Measurements from ENCODE around the gene CCDC51.

The CCDC51 gene

DNA sequence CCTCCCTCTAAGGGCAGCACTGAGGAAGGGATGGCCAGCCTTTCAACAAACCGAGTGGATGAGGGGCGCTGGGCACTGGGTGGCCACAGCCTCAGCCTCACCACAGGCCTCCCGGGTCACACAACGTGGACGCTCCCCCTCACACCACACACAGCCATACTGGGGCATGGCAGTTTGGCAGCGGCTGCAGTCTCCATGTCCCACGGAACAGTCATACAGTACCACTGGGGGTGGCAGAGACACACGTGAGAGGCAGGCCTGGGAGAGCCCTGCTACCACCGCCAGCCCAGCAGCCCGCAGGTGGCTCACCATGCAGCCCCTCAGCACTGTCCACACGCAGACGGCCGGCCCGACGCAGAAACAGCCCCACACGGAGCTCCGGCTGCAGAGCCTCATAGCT lies 21.8 kb downstream of the CCDC51 start:
- DNase-seq, result no peak

DNA sequence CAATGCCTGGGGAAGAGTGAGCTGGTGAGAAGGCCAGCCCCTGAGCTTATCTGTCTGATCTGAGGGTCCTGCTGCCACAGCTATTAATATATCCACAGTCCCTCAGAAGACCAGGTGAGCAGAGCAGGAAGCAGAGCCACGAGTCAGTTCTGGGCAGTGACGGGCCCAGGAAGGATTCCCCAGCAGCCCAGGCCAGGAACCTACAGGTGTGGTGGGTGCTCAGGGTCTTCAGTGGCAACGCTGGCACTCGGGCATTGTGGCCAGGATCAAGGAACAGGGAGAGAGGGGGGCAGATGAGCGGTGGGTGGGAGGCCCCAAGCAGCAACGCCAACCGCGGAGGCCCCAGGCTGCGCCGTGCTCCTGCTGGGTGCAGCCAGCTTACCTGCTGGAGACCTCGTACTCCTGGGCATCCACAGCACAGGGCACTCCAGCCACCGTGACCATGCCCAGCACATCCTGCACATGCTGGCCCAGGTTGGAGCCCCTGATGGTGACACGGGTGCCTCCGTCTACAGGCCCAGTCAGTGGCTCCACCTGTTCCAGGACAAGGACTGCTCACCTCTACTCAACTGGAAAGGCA lies 22.3 kb downstream of the CCDC51 start:
- no peak for DNase-seq

DNA sequence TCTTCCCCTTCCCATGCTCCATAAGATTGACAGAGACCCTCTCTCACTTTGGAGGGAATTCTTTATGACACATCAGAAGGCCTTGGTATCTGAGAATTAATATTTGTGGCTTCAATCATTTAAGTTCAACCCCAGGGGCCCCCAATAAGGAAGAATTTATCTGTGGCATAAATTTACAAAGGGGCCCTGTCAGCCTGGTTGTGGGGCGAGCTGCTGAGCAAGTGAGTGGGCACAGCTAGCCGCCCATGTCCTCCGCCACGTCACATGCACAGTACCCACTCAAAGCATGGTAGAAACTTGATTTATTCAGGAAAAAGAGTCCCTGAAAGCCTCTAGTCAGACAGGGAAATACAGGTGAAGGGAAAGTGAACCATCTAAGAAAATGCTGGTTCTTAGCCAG lies 23.4 kb downstream of the CCDC51 start:
- DNase-seq, result no peak

DNA sequence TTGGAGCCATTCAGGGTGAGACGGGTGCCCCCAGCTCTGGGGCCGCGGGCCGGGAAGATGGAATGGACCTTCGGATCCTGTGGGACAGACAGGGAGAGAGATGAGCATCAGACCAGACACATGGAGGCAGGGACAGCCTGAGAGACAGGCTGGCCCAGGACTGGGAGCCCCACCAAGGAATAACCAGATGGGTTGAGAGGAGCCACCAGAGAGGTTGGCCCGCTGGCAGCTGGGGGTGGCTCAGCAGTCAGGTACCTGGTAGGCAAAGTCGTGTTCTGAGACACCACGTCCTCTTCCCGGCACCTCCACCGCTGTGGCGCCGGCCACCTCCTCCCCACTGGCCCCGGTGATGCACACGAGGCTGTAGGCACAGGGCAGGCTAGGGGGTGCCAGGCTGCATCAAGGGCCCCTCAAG lies 23.8 kb downstream of the CCDC51 start:
- no peak for DNase-seq

DNA sequence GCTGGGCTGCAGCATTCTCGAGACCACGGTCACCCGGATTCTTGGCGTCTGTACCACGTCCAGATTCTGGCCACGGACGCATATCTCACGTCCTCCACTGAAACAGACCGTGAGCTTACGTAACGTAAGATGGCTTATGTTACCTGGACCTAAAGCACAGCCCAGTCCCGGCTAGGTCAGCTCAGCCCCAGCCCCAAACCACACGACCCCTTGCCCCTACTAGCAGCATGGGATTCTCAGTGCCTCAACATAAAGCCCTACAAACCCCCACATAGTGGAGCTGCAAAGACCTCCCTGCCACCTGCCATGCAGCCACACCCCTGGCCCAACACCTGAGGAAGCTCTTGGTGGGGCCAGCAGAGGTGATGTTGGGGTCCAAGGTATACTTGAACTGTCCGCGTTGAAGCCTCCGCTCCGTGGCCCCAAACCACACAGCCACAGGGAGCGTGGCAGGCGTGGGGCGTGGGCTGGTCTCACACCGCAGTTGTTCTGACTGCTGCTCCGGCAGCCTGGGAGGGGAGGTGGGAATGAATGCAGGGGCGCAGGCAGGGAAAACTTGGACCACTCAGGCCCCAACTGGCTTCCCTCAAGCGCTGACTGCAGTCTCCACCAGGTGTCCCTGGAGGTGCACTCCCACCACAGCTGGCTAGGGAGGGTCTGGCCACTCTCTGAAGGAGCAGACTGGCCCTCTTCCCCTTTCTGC lies 24.5 kb downstream of the CCDC51 start:
- no peak for DNase-seq

DNA sequence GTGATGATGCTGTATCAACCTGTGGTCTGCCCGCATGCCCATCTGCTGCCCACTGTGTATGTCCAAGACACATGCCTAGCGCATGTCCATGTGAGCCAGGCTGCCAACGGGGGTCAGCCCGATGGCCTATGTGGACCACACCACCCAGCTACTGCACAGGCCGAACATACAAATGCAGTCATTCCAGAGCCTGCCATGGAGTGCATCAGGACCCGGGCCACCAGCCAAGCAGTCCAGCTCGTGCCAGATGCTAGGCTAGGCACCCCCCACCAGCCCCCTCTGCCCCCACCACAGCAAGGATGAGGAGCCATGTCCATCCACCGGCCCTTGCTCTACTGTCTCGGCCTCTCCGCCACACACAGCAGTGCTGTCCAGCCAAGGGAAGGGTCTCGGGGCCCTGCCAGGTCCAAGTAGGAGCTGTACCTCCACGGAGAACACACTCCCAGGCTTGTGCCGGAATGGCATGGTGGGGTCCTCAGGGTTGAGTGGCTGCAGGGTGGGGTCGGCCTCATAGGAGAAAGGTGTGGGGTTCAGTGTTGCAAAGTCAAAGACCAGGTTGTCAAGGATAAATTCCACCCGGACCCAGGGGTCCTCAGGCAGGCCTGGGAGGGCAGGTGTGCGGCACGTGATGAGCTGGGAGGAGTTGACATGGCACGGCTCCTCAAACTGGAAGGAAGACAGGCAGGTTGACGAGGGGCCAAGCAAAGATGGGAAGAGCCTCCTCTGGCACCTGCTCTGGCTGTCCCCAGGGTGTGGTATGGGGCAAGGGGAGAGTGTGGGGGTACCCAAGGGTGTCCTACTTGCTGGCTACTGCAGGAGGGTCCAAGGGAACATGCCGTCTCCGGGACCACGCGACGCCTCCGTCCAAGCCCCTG lies 25.3 kb downstream of the CCDC51 start:
- DNase-seq, result no peak

DNA sequence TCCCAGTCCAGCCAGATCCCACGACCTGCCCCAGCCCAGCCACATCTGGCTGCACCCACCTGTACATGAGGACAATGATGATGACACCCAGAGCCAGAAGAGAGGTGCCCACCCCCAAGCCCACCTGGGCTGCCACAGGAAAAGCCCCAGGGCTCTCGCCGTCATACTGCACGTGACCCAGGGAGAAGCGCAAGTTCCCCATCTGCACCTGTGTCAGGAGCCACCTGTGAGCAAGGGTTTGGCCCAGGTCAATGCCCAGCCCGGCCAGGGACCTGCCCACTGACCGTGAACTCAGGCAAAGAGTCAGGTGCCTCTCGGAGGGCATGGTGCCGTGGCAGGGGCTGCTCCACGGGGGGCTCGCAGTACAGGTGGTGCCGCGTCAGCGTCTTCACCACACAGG lies 26.3 kb downstream of the CCDC51 start:
- no peak for DNase-seq

DNA sequence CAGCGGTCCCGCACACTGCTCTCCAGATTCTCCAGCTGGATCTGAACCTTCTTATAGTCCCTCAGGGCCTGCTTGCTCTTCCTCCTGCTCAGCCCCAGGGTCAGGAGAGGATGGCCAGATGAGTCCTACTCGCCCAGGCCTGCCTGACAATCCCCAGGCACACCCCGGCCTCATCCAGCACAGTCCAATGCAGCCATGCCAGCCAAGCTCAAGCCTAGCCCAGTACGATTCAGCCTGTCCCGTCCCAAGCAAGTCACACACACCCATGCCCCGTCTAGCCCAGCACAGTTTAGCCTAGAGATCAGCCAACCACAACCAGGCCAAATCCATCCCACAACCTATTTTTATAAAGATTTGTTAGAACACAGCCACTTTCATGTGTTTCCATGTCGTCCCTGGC lies 26.8 kb downstream of the CCDC51 start:
- DNase-seq, result no peak

DNA sequence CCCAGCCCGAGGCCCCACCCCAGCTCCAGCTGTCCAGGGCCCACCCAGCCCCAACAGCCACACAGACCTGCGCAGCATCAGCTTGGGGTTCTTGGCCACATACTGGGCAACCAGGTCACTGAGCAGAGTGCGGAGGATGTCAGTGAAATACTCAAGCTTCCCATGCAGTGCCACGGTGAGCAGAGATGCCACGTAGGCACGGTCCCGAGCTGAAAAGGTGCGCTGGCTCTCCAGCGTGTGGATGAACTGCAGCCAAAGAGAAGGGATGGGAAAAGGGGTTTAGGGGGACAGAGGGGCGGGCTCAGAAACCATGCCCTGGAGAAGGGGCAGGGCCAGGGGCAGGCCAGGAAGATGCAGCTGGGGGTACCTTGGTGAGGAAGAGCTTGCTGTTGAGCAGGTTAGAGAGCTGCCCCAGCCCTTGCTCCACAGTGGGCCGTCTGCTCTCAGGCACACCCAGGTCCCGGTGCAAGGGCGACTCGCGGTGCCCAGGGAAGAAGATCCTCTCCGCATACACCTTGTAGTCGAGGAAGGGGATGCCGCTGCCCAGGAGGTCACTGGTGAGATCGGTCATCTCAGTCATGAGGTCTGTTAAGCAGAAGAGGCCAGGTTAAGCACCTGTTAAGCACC lies 27.4 kb downstream of the CCDC51 start:
- DNase-seq, result no peak

DNA sequence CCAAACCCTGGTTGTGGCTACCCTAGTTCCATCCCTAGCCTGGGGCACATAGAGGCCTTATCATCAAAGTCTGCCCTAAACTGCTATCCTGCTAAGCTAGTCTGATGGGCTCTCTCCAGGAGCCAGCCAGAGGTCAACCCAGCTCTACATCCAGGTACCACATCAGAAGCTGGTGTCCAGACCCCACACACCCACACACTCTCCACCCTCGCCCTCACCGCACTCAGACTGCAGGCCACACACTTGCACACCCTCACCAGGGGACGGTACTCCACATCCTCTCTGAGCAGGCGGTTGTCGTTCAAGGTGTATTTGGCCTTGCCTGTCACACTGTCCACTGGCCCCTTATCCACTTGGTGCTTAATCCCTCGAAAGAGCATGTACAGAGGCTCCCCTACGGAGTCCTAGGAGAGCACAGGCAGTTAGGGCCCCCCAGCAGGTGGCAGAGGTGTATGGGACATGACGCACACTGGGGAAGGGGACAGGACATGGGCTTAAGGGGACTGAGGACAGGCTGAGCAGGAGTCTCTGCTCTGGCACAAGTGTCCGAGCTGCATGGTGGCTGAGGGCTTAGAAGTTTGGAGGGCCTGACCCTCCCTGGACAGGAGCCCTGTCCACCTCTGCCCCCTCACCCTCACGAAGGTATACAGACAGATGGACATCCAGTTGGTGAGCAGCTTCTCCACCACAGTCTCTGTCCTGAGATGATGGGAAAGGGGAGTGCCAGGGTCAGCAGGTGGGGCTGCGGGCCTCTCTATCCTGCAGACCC lies 28.1 kb downstream of the CCDC51 start:
- DNase-seq, result no peak

DNA sequence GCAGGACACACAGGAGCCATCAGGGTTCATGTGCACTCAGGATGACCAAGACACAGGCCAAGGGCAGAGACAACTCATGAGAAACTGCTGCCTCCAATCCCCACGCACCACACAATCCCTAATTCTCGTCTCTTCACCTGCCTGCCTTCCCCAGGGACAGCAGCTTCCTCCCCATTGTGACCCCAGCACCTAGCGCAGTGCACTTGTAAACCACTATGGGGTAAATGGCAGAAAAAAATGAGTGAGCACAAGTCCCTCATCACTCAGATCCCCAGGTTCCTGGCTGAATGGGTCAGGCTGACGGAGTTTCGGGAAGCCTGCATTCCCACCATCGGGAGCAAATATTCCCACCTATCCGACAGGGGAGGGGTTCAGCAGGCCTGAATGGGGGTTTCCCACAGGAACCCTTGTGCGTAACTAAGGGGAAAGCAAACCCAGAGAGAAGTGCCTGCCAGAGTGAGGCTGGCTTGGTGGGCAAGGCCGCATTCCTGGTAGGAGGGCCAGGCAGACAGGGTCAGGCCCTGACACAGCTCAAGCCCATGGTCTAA lies 28.8 kb downstream of the CCDC51 start:
- no peak for DNase-seq

DNA sequence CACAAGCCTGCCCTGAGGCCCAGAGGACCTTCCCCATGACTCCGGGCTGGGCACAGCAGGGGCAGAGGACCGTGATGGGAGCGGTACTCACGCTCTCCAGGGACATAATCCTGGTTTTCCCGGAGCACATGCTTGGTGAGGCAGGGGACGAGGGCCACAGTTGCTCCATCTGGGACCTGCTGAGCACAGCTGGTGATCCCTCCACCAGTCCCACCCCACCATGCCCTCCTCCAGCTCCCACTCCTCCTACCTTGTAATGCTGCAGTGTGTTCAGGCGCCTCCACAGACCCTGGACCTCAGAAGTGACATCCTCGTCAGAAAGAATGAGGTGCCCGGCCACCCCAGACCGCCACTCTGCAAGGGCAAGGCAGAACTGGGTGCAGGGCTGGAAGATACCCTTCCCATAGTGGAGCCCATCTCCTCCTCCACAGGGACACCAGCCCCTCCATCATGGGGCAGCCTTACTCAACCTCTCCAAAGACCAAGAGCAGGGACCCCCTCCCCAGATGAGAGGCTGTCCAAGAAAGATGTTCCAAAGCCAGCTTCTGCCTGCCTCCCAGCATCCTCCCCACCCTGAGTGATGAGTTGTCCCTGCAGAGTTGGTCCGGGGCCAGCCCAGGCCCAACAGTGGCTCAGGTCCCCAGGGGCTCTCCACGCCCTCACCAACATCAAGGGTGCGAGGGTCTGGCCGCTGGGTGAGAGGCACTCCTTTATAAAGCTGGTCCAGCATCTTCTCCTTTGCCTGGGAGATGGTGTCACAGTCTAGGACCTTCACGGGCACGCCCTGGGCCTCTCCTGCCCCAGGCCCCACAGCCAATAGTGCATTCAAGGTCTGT lies 29.5 kb downstream of the CCDC51 start:
- no peak for DNase-seq

DNA sequence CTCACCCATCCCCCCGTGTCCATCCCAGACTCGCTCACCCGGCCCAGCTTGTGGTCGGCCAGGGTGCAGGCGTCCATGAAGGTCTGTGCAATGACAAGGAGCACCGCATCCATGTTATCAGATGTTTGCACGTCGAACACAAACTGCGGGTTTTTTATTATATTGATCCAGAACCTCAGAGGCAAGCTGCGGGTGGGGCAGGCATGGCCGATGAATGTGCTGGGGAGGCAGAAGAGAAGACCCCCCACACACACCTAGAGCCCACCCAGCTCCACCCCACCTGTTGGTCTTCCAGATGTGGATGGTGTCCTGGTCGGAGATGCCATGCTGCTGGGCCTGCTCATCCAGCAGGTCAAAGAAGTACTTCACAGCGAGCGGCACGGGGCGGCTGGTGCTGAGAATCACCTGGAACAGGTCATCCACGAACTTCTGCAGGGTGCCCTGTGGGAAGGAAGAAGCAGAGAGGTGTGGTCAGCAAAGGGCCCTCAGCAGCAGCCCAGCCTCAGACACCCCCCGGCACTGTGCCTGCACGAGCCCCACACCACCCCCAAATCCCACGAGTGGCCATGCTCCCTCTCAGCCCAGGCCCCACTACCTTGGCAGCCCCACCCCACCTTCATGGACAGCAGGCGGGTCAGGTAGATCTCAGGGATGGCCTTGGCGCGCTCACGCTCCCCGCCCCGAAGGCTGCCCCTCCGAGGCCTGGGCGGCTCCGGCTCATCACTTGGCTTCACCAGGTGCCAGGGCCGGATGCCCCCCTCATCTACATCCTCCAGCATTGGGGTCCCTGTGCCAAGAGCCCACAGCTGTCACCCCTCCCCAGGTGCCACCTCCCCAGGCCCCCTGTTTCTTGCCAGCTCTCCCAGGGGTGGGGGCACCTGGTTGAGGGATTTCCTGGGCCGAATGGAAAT lies 30.4 kb downstream of the CCDC51 start:
- DNase-seq, result no peak

DNA sequence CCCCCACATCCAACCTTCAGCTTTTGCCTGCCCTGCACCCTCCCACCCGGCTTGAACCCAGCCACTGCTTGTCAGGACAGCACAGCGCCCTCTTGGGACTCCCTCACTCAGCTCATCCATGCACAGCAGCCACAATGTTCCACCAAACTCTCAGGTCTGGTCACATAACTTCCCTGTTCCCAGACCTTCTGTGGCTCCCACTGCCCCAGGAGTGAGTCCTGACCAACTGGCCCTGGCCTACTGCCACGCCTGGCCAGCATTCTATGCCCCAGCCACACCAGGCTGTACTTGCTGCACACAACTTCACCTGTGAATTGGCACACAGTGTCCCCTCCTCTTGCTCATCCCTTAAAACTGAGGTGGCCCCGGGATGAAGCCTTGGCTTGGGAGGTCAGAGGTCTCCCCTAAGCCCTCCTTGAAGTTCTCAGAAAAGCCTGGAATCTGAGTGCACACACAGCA lies 31.1 kb downstream of the CCDC51 start:
- DNase-seq, result no peak

DNA sequence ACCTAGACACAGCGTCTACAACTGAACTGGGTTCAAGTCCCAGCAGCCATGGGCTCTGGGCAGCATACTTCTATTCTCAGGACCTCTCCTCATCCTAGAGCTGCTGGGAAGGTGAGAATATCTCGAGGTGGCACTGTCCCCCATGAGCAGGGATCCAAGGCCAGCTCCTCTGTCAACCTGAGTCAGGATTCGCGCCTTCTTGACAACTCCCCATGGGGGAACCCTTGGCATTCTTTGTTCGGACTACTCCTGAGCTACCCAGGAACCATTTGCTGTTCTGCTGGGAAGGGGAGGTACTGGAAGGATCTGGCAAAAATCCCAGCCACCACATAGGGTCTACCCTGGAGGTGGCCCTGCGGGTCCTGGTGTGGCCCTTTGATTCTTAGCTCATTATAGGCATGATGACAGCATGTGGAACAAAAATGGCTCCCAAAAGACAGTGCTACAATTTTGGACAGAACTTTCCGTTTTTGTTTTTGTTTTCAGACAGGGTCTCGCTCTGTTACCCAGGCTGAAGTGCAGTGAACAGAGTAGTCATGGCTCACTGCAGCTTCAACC lies 32.3 kb downstream of the CCDC51 start:
- DNase-seq, result no peak

DNA sequence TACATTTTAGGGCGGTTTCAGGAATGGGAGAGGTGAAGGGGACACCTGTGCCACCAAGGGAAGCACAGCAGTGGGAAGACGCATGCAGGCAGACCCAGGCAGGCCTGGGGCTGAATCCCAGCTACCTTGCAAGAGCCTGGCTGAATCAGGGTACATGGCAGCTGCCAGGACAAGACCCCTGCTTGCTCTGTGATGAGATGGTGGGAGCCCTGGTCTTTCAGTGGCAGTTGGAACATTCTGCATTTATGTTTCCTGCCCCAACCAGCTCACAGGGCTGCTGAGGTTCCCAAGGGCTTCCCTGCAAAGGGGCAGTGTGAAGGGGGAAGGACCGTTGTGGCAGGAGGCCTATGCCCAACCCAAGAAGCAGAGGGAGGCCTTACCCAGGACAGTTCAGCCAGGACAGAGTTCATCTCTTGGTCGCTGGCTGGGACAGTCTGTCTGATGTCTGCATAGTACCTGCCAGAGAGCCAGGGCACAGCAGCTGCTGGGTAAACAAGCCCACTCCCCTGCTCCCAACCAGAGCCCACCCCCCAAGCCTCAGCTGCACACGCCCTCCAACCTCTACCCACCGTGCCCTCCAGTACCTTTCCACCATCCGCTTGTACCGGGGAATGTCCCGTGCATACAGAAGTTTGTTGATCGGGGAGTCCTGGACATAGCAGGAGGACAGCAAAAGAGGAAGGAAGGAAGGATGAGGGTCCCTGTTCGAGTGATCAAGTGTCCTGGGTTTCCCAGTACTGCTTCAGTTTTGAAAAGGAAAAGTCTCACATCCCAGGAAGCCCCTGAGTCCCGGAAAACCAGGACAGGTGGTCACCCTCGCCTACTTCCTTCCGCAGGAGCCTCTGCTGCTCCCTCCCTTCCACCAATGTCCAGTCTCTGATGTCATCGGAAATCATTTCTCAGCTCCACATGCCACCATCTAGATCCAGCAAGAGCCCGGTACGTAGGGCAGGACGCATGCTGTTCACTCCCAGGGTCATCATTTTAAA lies 33.2 kb downstream of the CCDC51 start:
- DNase-seq, result no peak

DNA sequence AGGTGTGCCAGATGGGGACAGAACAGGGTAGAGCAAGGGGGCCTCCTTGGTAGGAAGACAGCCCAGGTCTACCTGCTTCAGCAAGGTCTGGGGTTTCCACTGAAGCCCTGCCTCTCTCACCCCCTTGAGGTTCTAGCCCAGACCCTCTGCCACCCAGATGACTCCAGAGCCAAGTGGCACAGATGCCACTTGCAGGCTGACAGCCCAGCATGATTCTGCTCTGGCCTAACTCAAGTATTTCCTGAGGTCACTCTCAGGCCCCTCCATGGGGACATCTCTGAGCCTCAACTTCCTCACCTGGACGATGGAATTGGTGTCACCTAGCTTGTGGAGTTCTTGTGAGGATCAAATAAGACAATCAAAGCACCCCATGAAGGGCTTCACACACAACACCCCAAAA lies 33.9 kb downstream of the CCDC51 start:
- DNase-seq, result no peak

DNA sequence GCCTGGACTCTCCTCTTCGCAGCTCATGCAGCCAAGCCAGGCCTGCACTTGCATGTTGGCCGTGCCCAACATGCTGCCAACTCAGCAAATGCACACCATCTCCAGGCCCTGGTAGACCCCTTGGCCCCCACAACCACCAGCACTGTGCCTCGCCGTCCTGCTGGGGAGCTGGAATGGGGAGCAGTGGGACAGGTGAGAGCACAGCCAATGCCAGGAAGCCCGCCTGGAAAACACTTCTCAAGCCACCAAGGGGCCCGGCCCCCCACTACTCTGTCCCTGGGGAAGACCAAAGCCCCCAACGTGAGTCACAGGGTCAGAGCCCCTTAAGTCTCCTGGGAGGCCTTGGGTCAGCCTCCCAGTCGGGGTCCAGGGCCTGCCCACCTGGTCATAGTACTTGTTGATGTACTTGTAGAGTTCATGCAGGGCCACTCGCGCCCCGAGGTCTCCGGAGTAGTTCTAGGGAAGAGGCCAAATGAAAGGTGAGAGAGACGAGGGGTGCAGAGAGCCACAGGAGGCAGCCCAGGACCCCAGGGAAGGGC lies 34.5 kb downstream of the CCDC51 start:
- DNase-seq, result no peak
